NCI-H748 treated with DMSO at 0.1 percent for 48 hours (cell line): ENCODE data around the gene ZNF148.

ENCODE experiments used
- DNase-seq: peaks from one replicate; lab custom pipeline; 2025; lab: John Stamatoyannopoulos, UW

ZNF148 gene

GRCh38 chr3:125331243-125331642, 43.9 kb downstream of the ZNF148 start:
- DNase-seq: no peak

GRCh38 chr3:125326957-125327356, 48.2 kb downstream of the ZNF148 start:
- no peak for DNase-seq

GRCh38 chr3:125325746-125326145, 49.4 kb downstream of the ZNF148 start:
- DNase-seq: no peak

- DNase-seq: no peak
Measured at GRCh38 chr3:125324341-125324740, 50.8 kb downstream of the ZNF148 start.

- DNase-seq: no peak
Measured at GRCh38 chr3:125322917-125323316, 52.2 kb downstream of the ZNF148 start.

GRCh38 chr3:125322166-125322565, 53.0 kb downstream of the ZNF148 start:
- DNase-seq: no peak

GRCh38 chr3:125319765-125320164, 55.4 kb downstream of the ZNF148 start:
- no peak for DNase-seq

GRCh38 chr3:125318871-125319270, 56.3 kb downstream of the ZNF148 start:
- DNase-seq: no peak

GRCh38 chr3:125318167-125318865, 56.8 kb downstream of the ZNF148 start:
- DNase-seq: no peak

- DNase-seq: no peak
Measured at GRCh38 chr3:125317761-125318160, 57.4 kb downstream of the ZNF148 start.

GRCh38 chr3:125316949-125317348, 58.2 kb downstream of the ZNF148 start:
- DNase-seq: no peak

GRCh38 chr3:125316246-125316645, 58.9 kb downstream of the ZNF148 start:
- DNase-seq: no peak

- no peak for DNase-seq
Measured at GRCh38 chr3:125313060-125313635, 62.0 kb downstream of the ZNF148 start.

GRCh38 chr3:125310623-125311081, 64.5 kb downstream of the ZNF148 start:
- DNase-seq: no peak

- no peak for DNase-seq
Measured at GRCh38 chr3:125309476-125309875, 65.6 kb downstream of the ZNF148 start.

- DNase-seq: no peak
Measured at GRCh38 chr3:125306620-125307019, 68.5 kb downstream of the ZNF148 start.

GRCh38 chr3:125302932-125303331, 72.2 kb downstream of the ZNF148 start:
- no peak for DNase-seq

GRCh38 chr3:125300416-125300815, 74.7 kb downstream of the ZNF148 start:
- no peak for DNase-seq

GRCh38 chr3:125294411-125294810, 80.7 kb downstream of the ZNF148 start:
- no peak for DNase-seq

GRCh38 chr3:125292015-125292414, 83.1 kb downstream of the ZNF148 start:
- DNase-seq: no peak

- DNase-seq: no peak
Measured at GRCh38 chr3:125289429-125289981, 85.6 kb downstream of the ZNF148 start.

GRCh38 chr3:125287248-125287647, 87.9 kb downstream of the ZNF148 start:
- DNase-seq: no peak

- DNase-seq: no peak
Measured at GRCh38 chr3:125281381-125281780, 93.7 kb downstream of the ZNF148 start.
